GM12878 (cell line): Measurements from ENCODE around the gene KCND3. TPM values are rescaled to one million over a fixed set of nuclear protein-coding genes. Genes with fewer than 3 reads are reported as not detected.

Source experiments
- ATAC-seq: fragments of 200-7000 bp; cut with Tn5 transposase; 3 replicates; pipeline ENCODE4 v1.9.1; 2020; ENCODE audit warnings: mild to moderate bottlenecking, moderate library complexity
- BruUV-seq: library from RNA; stranded (reverse); fragments of 400-500 nt; replicated peaks from 2 replicates; lab custom pipeline; 2021; lab: Mats Ljungman, UMichigan
- CTCF ChIA-PET: fragments of 300-600 bp; sonication (Branson Sonifier 250); formaldehyde crosslinking; extraction: SDS; loops from one replicate; lab custom pipeline; 2021; ENCODE audit warnings: inconsistent platforms; lab: Yijun Ruan, JAX
- POLR2A ChIA-PET: fragments of 350-600 bp; formaldehyde crosslinking; extraction: SDS; loops from one replicate; lab custom pipeline; 2021; ENCODE audit warnings: inconsistent platforms; lab: Charles Lee
- RAD21 ChIA-PET: fragments of 300-600 bp; sonication (Branson Sonifier 250); formaldehyde crosslinking; loops from one replicate; lab custom pipeline; 2023; ENCODE audit warnings: antibody characterized with exemption; ENCODE audit not compliant: unreplicated experiment; lab: Charles Lee
- SMC1A ChIA-PET: fragments of 300-600 bp; sonication (Branson Sonifier 250); formaldehyde crosslinking; loops from one replicate; lab custom pipeline; 2023; ENCODE audit not compliant: unreplicated experiment, uncharacterized antibody; lab: Charles Lee
- DNase-seq: peaks from one replicate; pipeline ENCODE4 v3.0.0-alpha.2; 2011; ENCODE audit warnings: low read depth, low spot score
- FAIRE-seq: peaks from 3 replicates; lab custom pipeline; 2011; peaks lifted over from hg19 to GRCh38; lab: Jason Lieb, UNC
- H2AFZ ChIP-seq: 2 replicates; pipeline ENCODE4 v1.6.0; 2011; ENCODE audit warnings: low read depth, low read length, control low read depth; ENCODE audit not compliant: control insufficient read depth
- H3K27ac ChIP-seq: 2 replicates; pipeline ENCODE4 v1.5.1; 2011; ENCODE audit warnings: control low read depth; ENCODE audit not compliant: control insufficient read depth, insufficient read depth
- H3K27me3 ChIP-seq, 2 experiments: replicated peaks in 1 of 2; 2 replicates each; pipeline versions ENCODE4 v1.6.0 to v1.6.1; 2011; ENCODE audit warnings: low read length in 1 of 2; ENCODE audit not compliant: control insufficient read depth in 2 of 2, insufficient read depth in 2 of 2
- H3K36me3 ChIP-seq, 2 experiments: 2 replicates each; pipeline ENCODE4 v1.5.1; 2011; ENCODE audit warnings: low read length in 1 of 2; ENCODE audit not compliant: control insufficient read depth in 2 of 2, insufficient read depth in 2 of 2
- H3K4me1 ChIP-seq: 2 replicates; pipeline ENCODE4 v1.6.1; 2011; ENCODE audit warnings: mild to moderate bottlenecking, low read length, moderate library complexity, mixed read lengths; ENCODE audit not compliant: control insufficient read depth, insufficient read depth
- H3K4me2 ChIP-seq: 2 replicates; pipeline ENCODE4 v1.6.0; 2011; ENCODE audit warnings: control low read depth; ENCODE audit not compliant: control insufficient read depth, insufficient read depth
- H3K4me3 ChIP-seq: fragments of 200-600 bp; sonication (generic); 2 replicates; pipeline ENCODE4 v1.5.1; 2016
- H3K79me2 ChIP-seq: 2 replicates; pipeline ENCODE4 v1.6.0; 2011; ENCODE audit warnings: low read length; ENCODE audit not compliant: control insufficient read depth, insufficient read depth
- H3K9ac ChIP-seq: 2 replicates; pipeline ENCODE4 v1.8.0; 2011; ENCODE audit warnings: low read length, control low read depth, mixed read lengths; ENCODE audit not compliant: control insufficient read depth, insufficient read depth
- H3K9me3 ChIP-seq: replicated peaks from 3 replicates; pipeline ENCODE4 v1.5.1; 2011; ENCODE audit warnings: mild to moderate bottlenecking, low read length; ENCODE audit not compliant: control insufficient read depth, insufficient read depth
- H4K20me1 ChIP-seq: 2 replicates; pipeline ENCODE4 v1.6.0; 2011; ENCODE audit not compliant: control insufficient read depth, insufficient read depth
- EZH2 ChIP-seq: IDR thresholded peaks from 2 replicates; pipeline ENCODE4 v1.6.1; 2012; ENCODE audit warnings: low read depth, mild to moderate bottlenecking, control low read depth, inconsistent platforms, low read length, borderline replicate concordance; ENCODE audit not compliant: control insufficient read depth
- GATAD2B ChIP-seq: fragments of 450-650 bp; conservative IDR thresholded peaks from 2 replicates; pipeline ENCODE4 v1.6.1; 2017; ENCODE audit warnings: low read depth, mild to moderate bottlenecking, moderate library complexity
- IKZF1 ChIP-seq: fragments of 450-650 bp; conservative IDR thresholded peaks from 2 replicates; pipeline ENCODE4 v1.6.1; 2017; ENCODE audit warnings: antibody characterized with exemption, mild to moderate bottlenecking
- IRF4 ChIP-seq: IDR thresholded peaks from 2 replicates; pipeline ENCODE4 v1.6.1; 2011; ENCODE audit warnings: low read depth, low read length
- SRF ChIP-seq, 2 experiments: IDR thresholded peaks; 2 replicates each; pipeline ENCODE4 v1.6.1; 2011; ENCODE audit warnings: low read depth in 2 of 2, low read length in 2 of 2, mild to moderate bottlenecking in 1 of 2, moderate library complexity in 1 of 2
- TCF3 ChIP-seq: IDR thresholded peaks from 2 replicates; pipeline ENCODE4 v1.6.1; 2012; ENCODE audit warnings: low read depth, mild to moderate bottlenecking, low read length, borderline replicate concordance; ENCODE audit not compliant: insufficient read depth
- ZNF384 ChIP-seq: IDR thresholded peaks from 2 replicates; pipeline ENCODE4 v1.6.1; 2012; ENCODE audit warnings: low read depth, mild to moderate bottlenecking, low read length, improper control_type of control experiment, borderline replicate concordance
- WGBS: methylation state at CpG from one replicate; pipeline ENCODE4 v1.1.6; 2016; ENCODE audit warnings: low lambda C conversion rate; ENCODE audit not compliant: insufficient replicate concordance, insufficient coverage; ENCODE audit errors: missing lambda C conversion rate; 5-methylcytosine and 5-hydroxymethylcytosine counted together
- in situ Hi-C: fragments of 300-500 bp; cut with MboI; formaldehyde crosslinking; loops from 9 replicates; pipeline ENCODE4 v1.14.3; 2018; ENCODE audit warnings: mixed read lengths
- intact Hi-C: fragments of 100-400 bp; cut with micrococcal nuclease; formaldehyde crosslinking; loops from one replicate; pipeline ENCODE4 v1.14.2; 2022; ENCODE audit not compliant: unreplicated experiment
- polyA plus RNA-seq, 11 experiments: library from polyadenylated mRNA; depleted of rRNA in 4 of 11; unstranded in 6 of 11; stranded (reverse) in 5 of 11; fragments of >200 nt; fragmentation: Nextera tagmentation in 4 of 11; fragmentation: Illumina TruSeq in 1 of 11; extraction: Ambion mirVana in 4 of 11; extraction: Trizol in 1 of 11; gene quantifications; 1 replicate in 1 of 11; 2 replicates in 10 of 11; pipeline versions ENCODE4 v1.2.1 to v1.2.3, GENCODE V29; 2011 to 2016; ENCODE audit warnings: inconsistent platforms in 2 of 11, missing spikeins in 2 of 11, low read depth in 1 of 11
- total RNA-seq, 4 experiments: library from RNA; depleted of rRNA in 3 of 4; stranded (reverse); fragments of >200 nt in 3 of 4; fragmentation: Illumina TruSeq in 1 of 4; extraction: Trizol in 1 of 4; gene quantifications; 2 replicates each; pipeline versions ENCODE4 v1.2.1 to v1.2.3, GENCODE V29; 2013 to 2021
- TF ChIP-seq, protein P1 (sequence below): fragments of 450-650 bp; IDR thresholded peaks from 2 replicates; pipeline ENCODE4 v1.6.1; 2017; ENCODE audit warnings: low read depth, mild to moderate bottlenecking, moderate library complexity
- TF ChIP-seq, protein P2 (sequence below): fragments of 450-650 bp; IDR thresholded peaks from 2 replicates; pipeline ENCODE4 v1.6.1; 2016; ENCODE audit warnings: mild to moderate bottlenecking
- TF ChIP-seq, protein P3 (sequence below): fragments of 450-650 bp; formaldehyde crosslinking; IDR thresholded peaks from 2 replicates; pipeline ENCODE4 v1.4.0; 2022; ENCODE audit warnings: mild to moderate bottlenecking, moderate library complexity

KCND3 gene
- total and polyA plus RNA-seq, 10 of the 15 experiments (the other 5 are each of a cell fraction or from before 2014, with no cell fraction given), result 0.02 TPM; not detected in 9

DNA sequence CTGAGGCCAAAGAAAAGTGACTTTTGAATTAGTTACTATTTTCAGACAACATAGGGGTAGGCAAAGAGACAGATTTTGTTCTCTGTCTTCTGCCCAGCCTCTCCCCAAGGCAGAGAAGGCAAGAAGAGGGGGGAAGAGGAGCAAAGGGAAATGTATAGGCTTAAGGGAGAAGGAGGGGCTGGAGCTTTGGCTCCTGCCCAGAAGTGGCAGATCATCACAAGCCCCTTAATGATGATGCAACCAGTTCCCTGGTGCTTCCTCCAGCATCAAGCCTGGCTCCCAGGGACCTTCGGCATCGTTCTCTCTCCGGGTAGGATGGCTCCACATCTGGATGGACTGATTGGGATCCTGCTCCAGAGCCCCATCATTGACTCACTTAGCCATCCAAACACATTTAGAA is 112.8 kb downstream of the KCND3 start:
- no peak for FAIRE-seq
- ChIA-PET CTCF (no interaction called here), POLR2A (no interaction called here)

More for the DNA sequence above, 112.8 kb downstream of the KCND3 start:
- no peak overlapping the region for H3K4me3 ChIP-seq
- in situ Hi-C loops (no loop called here), intact Hi-C loops (no loop called here)
- no peaks in the 10 kb centered on the region for H3K4me1 ChIP-seq
- ChIA-PET RAD21 (no interaction called here), SMC1A (no interaction called here)
- no peaks in the 10 kb centered on the region for H4K20me1 ChIP-seq
- H3K27me3 ChIP-seq, result peaks cover 0 to 6% of the 10 kb centered on the region in 2 experiments
- H2AFZ ChIP-seq, result no peak overlapping the region
- H3K9me3 ChIP-seq, result no peaks in the 10 kb centered on the region
- no peaks in the 10 kb centered on the region for H3K36me3 ChIP-seq
- no peaks in the 10 kb centered on the region for H3K79me2 ChIP-seq
- TF ChIP-seq IKZF1 (no peak), SRF (IDR thresholded peaks at IDR 0.05; ENCODE audit: low read depth in 2 of 2, low read length in 2 of 2) (no peak), TCF3 (no peak), EZH2 (no peak), ZNF384 (no peak), IRF4 (no peak), GATAD2B (no peak)
- TF ChIP-seq, protein P1, sequence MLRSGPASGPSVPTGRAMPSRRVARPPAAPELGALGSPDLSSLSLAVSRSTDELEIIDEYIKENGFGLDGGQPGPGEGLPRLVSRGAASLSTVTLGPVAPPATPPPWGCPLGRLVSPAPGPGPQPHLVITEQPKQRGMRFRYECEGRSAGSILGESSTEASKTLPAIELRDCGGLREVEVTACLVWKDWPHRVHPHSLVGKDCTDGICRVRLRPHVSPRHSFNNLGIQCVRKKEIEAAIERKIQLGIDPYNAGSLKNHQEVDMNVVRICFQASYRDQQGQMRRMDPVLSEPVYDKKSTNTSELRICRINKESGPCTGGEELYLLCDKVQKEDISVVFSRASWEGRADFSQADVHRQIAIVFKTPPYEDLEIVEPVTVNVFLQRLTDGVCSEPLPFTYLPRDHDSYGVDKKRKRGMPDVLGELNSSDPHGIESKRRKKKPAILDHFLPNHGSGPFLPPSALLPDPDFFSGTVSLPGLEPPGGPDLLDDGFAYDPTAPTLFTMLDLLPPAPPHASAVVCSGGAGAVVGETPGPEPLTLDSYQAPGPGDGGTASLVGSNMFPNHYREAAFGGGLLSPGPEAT, result no peak
- TF ChIP-seq, protein P2, sequence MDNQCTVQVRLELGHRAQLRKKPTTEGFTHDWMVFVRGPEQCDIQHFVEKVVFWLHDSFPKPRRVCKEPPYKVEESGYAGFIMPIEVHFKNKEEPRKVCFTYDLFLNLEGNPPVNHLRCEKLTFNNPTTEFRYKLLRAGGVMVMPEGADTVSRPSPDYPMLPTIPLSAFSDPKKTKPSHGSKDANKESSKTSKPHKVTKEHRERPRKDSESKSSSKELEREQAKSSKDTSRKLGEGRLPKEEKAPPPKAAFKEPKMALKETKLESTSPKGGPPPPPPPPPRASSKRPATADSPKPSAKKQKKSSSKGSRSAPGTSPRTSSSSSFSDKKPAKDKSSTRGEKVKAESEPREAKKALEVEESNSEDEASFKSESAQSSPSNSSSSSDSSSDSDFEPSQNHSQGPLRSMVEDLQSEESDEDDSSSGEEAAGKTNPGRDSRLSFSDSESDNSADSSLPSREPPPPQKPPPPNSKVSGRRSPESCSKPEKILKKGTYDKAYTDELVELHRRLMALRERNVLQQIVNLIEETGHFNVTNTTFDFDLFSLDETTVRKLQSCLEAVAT, result no peak
- TF ChIP-seq, protein P3, sequence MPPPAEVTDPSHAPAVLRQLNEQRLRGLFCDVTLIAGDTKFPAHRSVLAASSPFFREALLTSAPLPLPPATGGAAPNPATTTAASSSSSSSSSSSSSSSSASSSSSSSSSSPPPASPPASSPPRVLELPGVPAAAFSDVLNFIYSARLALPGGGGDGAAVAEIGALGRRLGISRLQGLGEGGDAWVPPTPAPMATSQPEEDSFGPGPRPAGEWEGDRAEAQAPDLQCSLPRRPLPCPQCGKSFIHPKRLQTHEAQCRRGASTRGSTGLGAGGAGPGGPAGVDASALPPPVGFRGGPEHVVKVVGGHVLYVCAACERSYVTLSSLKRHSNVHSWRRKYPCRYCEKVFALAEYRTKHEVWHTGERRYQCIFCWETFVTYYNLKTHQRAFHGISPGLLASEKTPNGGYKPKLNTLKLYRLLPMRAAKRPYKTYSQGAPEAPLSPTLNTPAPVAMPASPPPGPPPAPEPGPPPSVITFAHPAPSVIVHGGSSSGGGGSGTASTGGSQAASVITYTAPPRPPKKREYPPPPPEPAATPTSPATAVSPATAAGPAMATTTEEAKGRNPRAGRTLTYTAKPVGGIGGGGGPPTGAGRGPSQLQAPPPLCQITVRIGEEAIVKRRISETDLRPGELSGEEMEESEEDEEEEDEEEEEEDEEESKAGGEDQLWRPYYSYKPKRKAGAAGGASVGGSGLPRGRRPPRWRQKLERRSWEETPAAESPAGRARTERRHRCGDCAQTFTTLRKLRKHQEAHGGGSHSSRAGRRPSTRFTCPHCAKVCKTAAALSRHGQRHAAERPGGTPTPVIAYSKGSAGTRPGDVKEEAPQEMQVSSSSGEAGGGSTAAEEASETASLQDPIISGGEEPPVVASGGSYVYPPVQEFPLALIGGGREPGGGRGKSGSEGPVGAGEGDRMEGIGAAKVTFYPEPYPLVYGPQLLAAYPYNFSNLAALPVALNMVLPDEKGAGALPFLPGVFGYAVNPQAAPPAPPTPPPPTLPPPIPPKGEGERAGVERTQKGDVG (CRISPR knock-in tag), result no peak
- H3K9ac ChIP-seq, result no peak overlapping the region
- H3K4me2 ChIP-seq, result no peak overlapping the region
- ATAC-seq, result no peak
- no peak for DNase-seq
- H3K27ac ChIP-seq, result no peak overlapping the region
- WGBS, result 53% methylated on average over 3 of the region's 3 CpGs
- BruUV-seq, result no TSS peak
